Mucosa of stomach (tissue), 1 donor: ENCODE measurements around the gene AKAP11.

Experiments
- H3K27me3 ChIP-seq: one replicate; pipeline ENCODE4 v1.7.0; 2013; ENCODE audit warnings: mild to moderate bottlenecking, low read length; ENCODE audit not compliant: control insufficient read depth, insufficient read depth
- H3K36me3 ChIP-seq: one replicate; pipeline ENCODE4 v1.7.0; 2013; ENCODE audit warnings: low read length; ENCODE audit not compliant: control insufficient read depth, insufficient read depth
- H3K4me1 ChIP-seq: one replicate; pipeline ENCODE4 v1.7.0; 2013; ENCODE audit warnings: mild to moderate bottlenecking, low read length; ENCODE audit not compliant: control insufficient read depth, insufficient read depth
- H3K4me3 ChIP-seq: one replicate; pipeline ENCODE4 v1.7.0; 2013; ENCODE audit warnings: low read length
- H3K9ac ChIP-seq: one replicate; pipeline ENCODE4 v1.7.0; 2013; ENCODE audit warnings: mild to moderate bottlenecking, low read length, moderate library complexity
- H3K9me3 ChIP-seq: one replicate; pipeline ENCODE4 v1.7.0; 2013; ENCODE audit warnings: mild to moderate bottlenecking, low read length, moderate library complexity; ENCODE audit not compliant: control insufficient read depth
- donor health status: Pancreatic carcinoma.

Gene AKAP11

DNA sequence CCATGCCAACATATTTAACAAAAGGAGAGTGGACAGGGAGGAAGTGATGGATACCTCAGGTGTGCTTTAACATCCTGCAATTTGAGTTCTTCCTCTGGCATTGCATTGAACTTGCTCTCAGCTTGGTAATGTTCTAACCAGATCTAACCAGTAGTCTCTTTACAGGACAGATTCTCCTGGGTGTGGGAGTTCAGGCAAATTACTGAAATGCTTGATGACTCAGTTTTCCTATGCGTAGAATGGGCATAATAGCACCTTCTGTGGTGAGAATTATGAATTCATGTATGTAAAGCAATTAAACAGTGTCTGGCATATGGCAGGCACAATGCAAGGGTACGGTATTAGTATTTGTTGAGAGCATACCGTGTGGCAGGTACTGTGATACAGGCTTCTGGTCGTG is 3.6 kb downstream of the AKAP11 start:
- H3K27me3 ChIP-seq = no peaks in the 10 kb centered on the region

DNA sequence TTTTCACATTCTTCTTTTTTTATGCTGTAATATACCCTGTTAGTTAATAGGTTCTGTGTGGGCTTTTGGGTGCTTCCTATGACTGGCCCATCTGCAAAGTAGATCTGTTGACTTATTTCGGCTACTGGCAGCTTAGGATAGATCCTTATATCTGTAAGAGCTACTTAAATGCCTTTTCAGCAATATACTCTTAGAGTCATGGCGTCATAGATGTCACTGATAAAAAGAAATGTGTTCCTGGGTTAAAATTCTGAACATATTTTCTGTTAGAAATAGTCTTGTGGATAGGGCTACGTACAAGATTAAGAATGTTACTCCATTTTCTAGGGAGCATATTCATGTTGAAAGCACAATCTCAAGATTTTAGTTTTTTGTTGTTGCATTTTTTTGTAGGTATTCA is 4.7 kb downstream of the AKAP11 start:
- H3K4me1 ChIP-seq = peaks cover 11% of the 10 kb centered on the region
- no peaks in the 10 kb centered on the region for H3K9me3 ChIP-seq
- H3K36me3 ChIP-seq = no peaks in the 10 kb centered on the region
- no peaks in the 10 kb centered on the region for H3K27me3 ChIP-seq
- H3K4me3 ChIP-seq = no peak overlapping the region
- no peak overlapping the region for H3K9ac ChIP-seq

More for the DNA sequence above, 3.6 kb downstream of the AKAP11 start:
- no peaks in the 10 kb centered on the region for H3K36me3 ChIP-seq
- no peak overlapping the region for H3K4me3 ChIP-seq
- no peak overlapping the region for H3K9ac ChIP-seq
- no peaks in the 10 kb centered on the region for H3K9me3 ChIP-seq
- H3K4me1 ChIP-seq = peaks cover 12% of the 10 kb centered on the region

DNA sequence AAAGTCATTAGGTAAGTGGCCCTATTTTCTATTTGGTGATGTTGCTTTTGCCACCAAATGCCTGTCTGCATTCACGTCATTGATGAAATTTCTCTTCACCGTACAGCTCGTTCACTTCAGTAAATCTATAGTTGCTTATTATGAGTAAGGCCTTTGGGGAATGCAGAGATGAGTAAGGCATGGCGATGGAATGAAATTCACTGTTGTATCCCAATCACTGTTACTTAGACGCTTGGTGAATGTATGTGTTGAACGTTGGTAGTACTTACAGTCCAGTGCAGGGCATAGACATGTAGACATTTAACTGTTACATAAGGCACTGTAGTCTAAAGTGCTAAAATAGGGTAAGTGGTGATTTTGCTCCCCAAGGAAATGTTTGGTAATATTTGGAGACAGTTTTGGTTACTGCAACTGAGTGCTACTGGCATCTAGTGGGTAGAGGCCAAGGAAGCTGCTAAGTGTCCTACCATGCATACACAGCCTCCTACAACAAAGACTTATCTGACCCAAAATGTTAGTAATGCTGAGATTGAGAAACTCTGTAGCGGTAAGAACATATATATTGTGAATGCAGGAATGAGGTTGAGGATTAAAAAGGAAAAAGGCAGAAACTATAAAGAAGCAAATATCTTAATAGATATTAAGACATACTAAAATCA is 5.8 kb downstream of the AKAP11 start:
- no peak overlapping the region for H3K4me3 ChIP-seq
- H3K36me3 ChIP-seq = no peaks in the 10 kb centered on the region
- no peaks in the 10 kb centered on the region for H3K27me3 ChIP-seq
- no peaks in the 10 kb centered on the region for H3K9me3 ChIP-seq
- H3K4me1 ChIP-seq = peaks cover 9% of the 10 kb centered on the region
- H3K9ac ChIP-seq = no peak overlapping the region

GRCh38 chr13:42279080-42279479 is 7.1 kb downstream of the AKAP11 start:
- H3K4me1 ChIP-seq = peaks cover 15% of the 10 kb centered on the region
- no peaks in the 10 kb centered on the region for H3K9me3 ChIP-seq
- H3K9ac ChIP-seq = no peak overlapping the region
- H3K4me3 ChIP-seq = no peak overlapping the region
- H3K36me3 ChIP-seq = no peaks in the 10 kb centered on the region
- no peaks in the 10 kb centered on the region for H3K27me3 ChIP-seq

DNA sequence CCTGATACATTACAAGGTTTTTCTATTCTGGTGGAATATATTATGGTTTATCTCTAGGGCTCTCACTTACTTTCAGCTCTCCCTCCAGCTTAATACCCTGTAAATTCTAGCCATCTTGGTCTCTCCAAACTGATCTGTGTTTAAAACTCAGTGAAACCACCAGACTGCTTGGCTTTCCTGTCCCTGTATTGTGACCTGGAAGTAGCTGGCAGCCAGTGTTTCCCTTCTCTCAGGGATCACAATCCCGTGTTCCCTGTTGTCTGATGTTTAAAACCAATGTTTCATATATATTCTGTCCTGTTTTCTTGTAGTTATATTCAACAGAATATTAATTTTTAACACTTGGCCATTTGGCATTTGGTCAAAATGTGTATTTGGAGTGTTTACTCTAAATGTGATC is 8.0 kb downstream of the AKAP11 start:
- no peaks in the 10 kb centered on the region for H3K9me3 ChIP-seq

GRCh38 chr13:42280537-42280936 is 8.6 kb downstream of the AKAP11 start:
- Histone ChIP-seq H3K4me3 (no peak overlapping the region), H3K36me3 (no peaks in the 10 kb centered on the region), H3K4me1 (peaks cover 15% of the 10 kb centered on the region), H3K9me3 (no peaks in the 10 kb centered on the region), H3K9ac (no peak overlapping the region), H3K27me3 (no peaks in the 10 kb centered on the region)

More for the DNA sequence above, 8.0 kb downstream of the AKAP11 start:
- Histone ChIP-seq H3K27me3 (no peaks in the 10 kb centered on the region), H3K36me3 (no peaks in the 10 kb centered on the region), H3K4me3 (no peak overlapping the region), H3K4me1 (peaks cover 15% of the 10 kb centered on the region), H3K9ac (no peak overlapping the region)

DNA sequence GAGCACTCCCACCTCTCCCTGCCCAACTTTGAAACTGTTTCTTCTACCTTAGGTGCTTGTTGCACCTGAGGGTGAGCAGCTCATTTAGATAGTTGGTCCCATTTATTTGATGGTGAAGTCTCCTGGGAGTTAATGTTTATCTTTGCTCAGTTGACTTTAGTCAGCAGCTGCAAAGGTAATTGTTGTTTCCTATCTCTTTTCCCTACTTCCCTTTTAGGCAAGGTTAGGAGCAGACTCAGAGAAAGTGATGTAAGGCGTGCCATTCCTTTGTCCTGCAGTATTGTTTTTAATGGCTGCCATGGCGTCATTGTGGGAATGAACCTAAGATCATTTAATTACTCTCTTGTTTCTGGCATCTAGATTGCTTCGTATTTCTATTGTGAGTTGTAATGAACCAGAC is 11.6 kb downstream of the AKAP11 start:
- no peaks in the 10 kb centered on the region for H3K36me3 ChIP-seq
- H3K4me1 ChIP-seq = peaks cover 15% of the 10 kb centered on the region
- H3K27me3 ChIP-seq = no peaks in the 10 kb centered on the region
- H3K9ac ChIP-seq = no peak overlapping the region
- no peak overlapping the region for H3K4me3 ChIP-seq
- H3K9me3 ChIP-seq = no peaks in the 10 kb centered on the region

- H3K9ac ChIP-seq = no peak overlapping the region
- no peak overlapping the region for H3K4me3 ChIP-seq
- H3K36me3 ChIP-seq = no peaks in the 10 kb centered on the region
- H3K9me3 ChIP-seq = no peaks in the 10 kb centered on the region
- peaks cover 15% of the 10 kb centered on the region for H3K4me1 ChIP-seq
- H3K27me3 ChIP-seq = no peaks in the 10 kb centered on the region
Measured at GRCh38 chr13:42284068-42284467, 12.1 kb downstream of the AKAP11 start.

GRCh38 chr13:42298392-42298791 is 26.4 kb downstream of the AKAP11 start:
- Histone ChIP-seq H3K36me3 (no peaks in the 10 kb centered on the region), H3K27me3 (no peaks in the 10 kb centered on the region), H3K9ac (no peak overlapping the region), H3K4me3 (no peak overlapping the region), H3K4me1 (no peaks in the 10 kb centered on the region), H3K9me3 (no peaks in the 10 kb centered on the region)

GRCh38 chr13:42305503-42305902 is 33.6 kb downstream of the AKAP11 start:
- Histone ChIP-seq H3K36me3 (no peaks in the 10 kb centered on the region), H3K27me3 (no peaks in the 10 kb centered on the region), H3K4me3 (no peak overlapping the region), H3K9ac (no peak overlapping the region), H3K9me3 (no peaks in the 10 kb centered on the region), H3K4me1 (no peaks in the 10 kb centered on the region)

DNA sequence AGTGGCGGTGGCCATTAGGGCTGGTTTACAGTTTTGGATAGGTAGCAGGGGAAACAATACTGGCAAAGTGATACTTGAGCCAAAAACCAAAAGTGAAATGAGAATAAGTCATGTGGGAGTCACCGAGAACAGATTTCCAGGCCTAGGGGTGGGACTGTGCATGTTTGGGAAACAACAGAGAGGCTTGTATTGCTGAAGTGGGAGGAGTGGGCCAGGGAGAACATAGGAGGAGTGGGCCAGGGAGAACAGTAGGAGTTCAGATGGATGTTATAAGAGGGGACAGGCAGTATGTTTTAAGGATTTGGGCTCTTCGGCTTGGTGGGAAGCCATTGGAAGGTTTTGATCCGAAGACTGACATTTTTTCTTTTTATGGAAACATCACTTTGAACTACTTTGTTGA is 35.5 kb downstream of the AKAP11 start:
- no peaks in the 10 kb centered on the region for H3K36me3 ChIP-seq
- H3K9ac ChIP-seq = no peak overlapping the region
- no peaks in the 10 kb centered on the region for H3K27me3 ChIP-seq
- no peaks in the 10 kb centered on the region for H3K9me3 ChIP-seq
- H3K4me1 ChIP-seq = no peaks in the 10 kb centered on the region
- no peak overlapping the region for H3K4me3 ChIP-seq

DNA sequence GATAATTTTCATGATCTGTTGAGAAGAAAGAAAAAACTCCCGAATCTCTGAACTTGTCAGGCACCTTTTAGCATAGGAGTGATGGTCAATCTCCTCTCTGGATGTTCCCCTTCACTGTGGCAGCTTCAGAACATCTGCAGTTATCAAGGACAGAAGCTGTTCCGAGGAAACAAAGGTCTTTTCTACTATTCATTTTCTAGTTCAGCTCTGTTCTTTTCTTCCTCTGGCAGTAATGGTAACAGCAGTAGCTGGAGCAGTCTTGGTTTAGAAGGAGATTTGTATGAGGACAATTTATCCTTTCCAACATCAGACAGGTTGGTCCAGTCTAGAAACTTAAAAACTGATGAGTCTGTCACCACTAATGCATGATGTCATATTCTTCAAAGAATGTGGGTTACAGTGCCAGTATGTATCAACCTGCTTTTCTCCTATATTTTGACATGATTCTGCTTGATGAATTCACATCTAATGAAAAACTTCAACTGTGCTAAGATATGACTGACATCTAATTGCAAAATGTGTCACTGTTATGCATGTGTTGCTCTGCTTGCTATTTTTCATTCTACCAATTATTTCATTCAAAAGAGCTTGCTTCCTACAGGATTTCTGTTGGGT is 41.0 kb downstream of the AKAP11 start:
- Histone ChIP-seq H3K4me3 (no peak overlapping the region), H3K27me3 (no peaks in the 10 kb centered on the region), H3K4me1 (no peaks in the 10 kb centered on the region), H3K9ac (no peak overlapping the region), H3K36me3 (no peaks in the 10 kb centered on the region), H3K9me3 (no peaks in the 10 kb centered on the region)
